NCI-H526 (cell line): Measurements from ENCODE around the gene TIGAR.

Source experiments
- DNase-seq, 2 experiments: peaks; one replicate each; lab custom pipeline; 2025; lab: John Stamatoyannopoulos, UW

The TIGAR gene

GRCh38 chr12:4378772-4379171 lies 57.8 kb downstream of the TIGAR start:
- no peak for DNase-seq

GRCh38 chr12:4379405-4379804 lies 58.4 kb downstream of the TIGAR start, which contains the start of gene FGF23:
Gene FGF23 (minus strand): TSS chr12:4379712. CDS start chr12:4379582, 130 bp downstream.
- DNase-seq, result peak in 1 of 2 experiments; percentile 24

- no peak for DNase-seq
Measured at GRCh38 chr12:4380332-4380731, 59.3 kb downstream of the TIGAR start.

- peak in 1 of 2 experiments; percentile 48 for DNase-seq
Measured at GRCh38 chr12:4383304-4383865, 62.4 kb downstream of the TIGAR start.

- DNase-seq, result no peak
Measured at GRCh38 chr12:4386801-4387200, 65.8 kb downstream of the TIGAR start.

GRCh38 chr12:4387607-4388006 lies 66.6 kb downstream of the TIGAR start:
- DNase-seq, result no peak

GRCh38 chr12:4388032-4388431 lies 67.0 kb downstream of the TIGAR start:
- DNase-seq, result no peak

GRCh38 chr12:4388662-4389061 lies 67.6 kb downstream of the TIGAR start:
- DNase-seq, result no peak

- no peak for DNase-seq
Measured at GRCh38 chr12:4392223-4392742, 71.3 kb downstream of the TIGAR start.

GRCh38 chr12:4393211-4393610 lies 72.2 kb downstream of the TIGAR start:
- no peak for DNase-seq

- no peak for DNase-seq
Measured at GRCh38 chr12:4395818-4396217, 74.8 kb downstream of the TIGAR start.

- DNase-seq, result no peak
Measured at GRCh38 chr12:4401117-4401516, 80.1 kb downstream of the TIGAR start.

GRCh38 chr12:4402996-4403395 lies 82.0 kb downstream of the TIGAR start:
- DNase-seq, result no peak
